HG02610 (cell line): ENCODE data around the gene UFSP2.
A peak's percentile ranks its signal among the peaks of the same experiment; 100 is the strongest.

ENCODE experiments used
- ATAC-seq: cut with Tn5 transposase; IDR thresholded peaks from one replicate; pipeline ENCODE4 v1.9.1; 2021; ENCODE audit warnings: mild to moderate bottlenecking, moderate library complexity; ENCODE audit not compliant: unreplicated experiment

Gene UFSP2

DNA sequence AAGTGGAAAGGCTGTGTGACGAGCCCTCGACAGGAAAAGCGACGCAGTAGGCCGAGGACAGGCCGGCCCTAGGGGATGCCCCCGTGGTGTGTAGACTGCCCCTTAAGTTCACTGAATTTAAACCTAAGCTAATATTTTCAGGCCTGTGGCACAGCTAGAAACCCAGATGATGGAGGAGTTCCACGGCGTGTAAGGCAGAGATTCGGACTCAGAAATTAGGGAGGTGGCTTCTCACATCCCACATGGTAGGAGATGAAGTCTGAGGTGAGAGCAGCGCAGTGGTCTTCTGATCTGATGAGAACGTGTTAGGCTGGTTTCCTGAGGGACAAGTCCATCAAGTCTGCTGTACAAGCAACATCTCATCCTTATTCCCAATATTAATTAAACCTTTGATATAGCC is 37.8 kb downstream of the UFSP2 start:
- no peak for ATAC-seq

DNA sequence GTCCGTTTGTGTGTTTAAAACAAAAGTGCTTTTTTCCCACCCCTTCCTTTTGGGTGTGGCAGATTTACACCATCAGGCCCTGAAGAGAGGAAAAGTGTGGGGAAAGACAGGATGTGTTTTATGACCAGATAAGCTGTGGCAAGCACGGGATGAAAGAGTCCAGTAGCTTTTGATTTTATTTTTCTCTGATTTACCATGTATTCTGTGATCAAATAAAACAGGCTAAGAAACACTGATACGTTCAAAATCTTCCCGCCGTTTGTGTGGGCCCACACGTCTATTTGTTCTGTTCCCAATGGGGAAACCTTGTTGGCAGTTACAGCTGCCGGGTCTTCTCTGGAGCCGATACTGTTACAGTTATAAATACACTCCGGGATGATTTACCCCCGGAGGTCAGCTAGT is 40.8 kb downstream of the UFSP2 start:
- no peak for ATAC-seq

DNA sequence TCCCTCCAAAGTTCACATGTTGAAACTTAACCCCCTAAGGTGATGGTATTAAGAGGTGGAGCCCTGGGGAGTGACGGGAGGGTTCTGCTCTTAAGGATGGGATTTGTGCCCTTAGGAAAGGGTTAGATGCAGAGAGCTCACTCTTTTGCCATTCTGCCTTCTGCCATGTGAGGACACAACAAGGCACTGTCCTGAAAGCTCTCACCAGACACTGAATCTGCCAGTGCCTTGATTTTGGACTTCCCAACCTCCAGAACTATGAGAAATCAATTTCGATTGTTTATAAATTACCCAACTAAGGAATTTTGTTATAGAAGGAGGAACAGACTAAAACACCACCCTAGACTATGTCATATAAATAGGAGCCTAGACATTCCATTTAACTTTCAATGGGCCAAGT is 41.7 kb downstream of the UFSP2 start:
- no peak for ATAC-seq

DNA sequence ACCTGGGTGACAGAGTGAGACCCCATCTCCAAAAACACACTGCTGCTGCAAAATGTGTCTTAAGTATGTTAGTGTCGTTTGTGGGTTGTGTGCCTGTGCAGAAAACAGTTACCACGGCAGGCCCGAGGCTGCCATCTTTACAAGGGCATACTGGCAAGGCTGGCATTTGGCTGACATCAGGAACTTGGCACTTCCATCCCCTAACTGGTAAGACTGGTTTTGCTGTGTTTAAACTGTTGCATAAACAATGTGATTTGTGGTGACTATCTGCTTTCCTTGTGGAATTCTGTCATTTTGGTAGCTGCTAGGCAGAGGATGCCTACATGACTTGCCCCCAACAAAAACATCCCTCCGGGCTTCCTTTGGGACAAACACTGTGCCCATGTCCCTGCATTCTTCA is 42.3 kb downstream of the UFSP2 start:
- no peak for ATAC-seq

DNA sequence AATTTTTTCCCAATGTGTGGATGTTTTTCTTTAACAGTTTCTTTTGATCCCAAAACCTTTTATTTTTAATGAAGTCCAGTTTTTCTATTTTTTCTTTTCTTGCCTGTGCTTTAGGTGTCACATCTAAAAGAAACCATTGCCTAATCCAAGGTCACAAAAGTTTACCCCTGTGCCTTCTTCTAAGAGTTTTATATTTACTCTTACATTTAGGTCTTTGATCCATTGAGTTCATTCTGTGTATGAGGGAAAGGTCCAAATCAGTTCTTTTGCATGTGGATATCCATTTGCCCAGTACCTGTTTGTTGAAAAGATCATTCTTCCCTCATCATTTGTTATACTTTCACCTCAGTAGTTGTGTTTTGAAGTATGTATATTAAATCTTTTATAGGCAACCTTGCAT is 43.0 kb downstream of the UFSP2 start:
- no peak for ATAC-seq

DNA sequence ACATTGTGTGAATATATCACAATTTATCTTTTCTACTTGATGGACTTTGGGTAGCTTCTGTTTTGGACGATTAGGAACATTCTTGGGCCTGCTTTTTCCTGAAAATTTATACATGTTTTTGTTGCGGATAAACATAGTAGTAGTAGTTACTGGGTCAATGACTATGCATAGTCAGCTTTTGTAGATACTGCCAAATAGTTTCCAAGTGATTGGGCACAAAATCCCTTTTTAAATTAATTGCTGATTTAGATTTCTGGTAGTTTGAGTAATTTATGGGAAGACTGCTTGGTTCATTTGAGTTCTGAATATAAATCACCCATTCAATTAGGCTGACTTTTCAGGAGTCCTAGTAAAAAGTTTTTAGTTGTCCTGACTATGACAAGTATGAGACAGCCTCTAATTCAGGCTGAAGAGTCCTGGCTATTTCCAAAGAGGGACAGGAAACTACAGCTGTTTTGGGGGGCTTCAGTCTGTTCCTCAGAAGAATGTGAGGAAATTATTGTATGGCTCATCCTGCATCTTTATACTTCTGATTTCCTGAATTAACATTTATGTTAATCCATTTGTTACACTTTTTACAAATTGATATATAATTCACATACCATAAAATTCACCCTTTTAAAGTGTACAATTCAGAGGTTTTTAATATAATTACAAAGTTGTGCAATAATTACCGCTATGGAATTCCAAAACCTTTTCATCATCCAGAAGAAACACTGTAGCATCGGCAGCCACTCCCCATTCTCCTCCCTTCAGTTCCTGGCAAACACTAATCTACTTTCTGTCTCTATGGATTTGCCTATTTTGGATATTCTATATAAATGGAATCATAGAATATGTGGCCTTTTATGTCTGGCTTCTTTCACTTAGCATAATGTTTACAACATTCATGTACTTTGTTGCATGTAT is 44.2 kb downstream of the UFSP2 start:
- ATAC-seq: no peak

DNA sequence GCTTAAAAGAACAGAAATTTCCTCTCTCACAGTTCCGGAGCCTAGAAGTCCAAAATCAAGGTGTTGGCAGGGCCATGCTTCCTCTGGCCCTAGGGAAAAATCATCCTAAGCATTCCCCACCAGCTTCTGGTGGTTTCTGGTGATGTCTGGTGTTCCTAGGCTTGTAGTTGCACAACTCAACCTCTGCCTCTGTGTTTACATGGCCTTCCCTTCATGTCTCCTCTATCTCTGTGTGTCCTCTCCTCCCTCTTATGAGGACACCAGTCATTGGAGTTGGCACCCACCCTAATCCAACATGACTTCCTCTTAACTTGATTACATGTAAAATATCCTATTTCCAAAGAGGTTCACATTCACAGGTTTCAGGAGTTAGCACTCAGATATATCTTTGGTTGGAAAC is 45.4 kb downstream of the UFSP2 start:
- ATAC-seq: no peak

DNA sequence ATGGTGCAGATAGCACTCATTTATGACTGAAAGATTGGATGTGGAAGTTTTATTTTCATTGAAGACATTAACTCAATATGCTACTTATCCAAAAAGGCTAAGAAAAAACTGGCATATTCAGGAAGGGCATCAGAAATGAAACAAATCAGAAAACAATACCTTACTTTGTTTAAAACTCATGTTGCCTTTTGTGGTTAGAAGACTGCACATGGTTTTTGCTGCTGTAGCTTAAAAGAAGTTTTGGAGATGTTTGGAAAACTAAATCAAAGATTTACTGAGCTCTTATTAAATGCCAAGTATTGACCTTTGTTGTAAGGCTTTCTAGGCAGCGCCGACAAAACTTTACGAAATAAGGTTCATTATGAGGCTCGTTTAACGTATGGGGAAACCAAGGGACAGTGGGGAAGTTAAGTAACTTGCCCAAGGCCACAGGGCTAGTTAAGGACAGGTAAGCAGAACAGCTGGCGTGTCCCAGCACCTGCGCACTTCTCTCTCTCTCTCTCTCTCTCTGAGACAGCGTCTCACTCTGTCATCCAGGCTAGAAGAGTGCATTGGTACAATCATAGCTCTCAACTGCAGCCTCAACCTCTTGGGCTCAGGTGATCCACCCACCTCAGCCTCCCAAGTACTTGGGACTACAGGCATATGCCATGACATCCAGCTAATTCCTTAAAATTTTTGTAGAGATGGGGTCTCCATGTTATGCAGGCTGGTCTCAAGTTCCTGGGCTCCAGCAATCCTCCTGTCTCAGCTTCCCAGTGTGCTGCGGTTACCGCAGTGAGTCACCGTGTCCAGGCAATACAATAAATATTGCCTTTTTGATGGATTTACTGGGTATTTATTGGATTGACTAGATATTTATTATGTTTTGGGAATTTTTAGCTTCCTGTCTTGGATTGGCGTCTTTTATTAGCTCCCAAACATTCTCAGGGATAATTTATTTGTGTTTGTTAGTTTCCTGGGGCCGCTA is 46.2 kb downstream of the UFSP2 start:
- no peak for ATAC-seq

DNA sequence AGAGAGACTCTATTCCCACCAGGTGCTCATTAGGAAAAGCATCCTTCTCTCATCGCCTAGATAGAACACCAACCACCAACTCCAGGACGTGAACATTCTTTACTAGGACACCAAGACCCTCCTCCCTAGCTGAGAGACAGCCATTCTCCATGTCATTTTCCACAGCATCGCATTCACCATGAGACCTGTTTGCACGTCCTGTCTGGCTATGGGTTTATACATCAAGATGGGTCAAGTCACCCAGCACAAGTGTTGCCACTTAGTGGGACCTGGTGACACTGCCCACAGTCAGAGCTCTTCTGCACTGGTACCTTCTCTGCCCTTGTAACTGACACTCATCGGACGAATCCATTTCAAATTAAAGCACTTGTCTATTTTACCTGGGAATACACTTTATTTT is 47.5 kb downstream of the UFSP2 start:
- ATAC-seq: no peak

DNA sequence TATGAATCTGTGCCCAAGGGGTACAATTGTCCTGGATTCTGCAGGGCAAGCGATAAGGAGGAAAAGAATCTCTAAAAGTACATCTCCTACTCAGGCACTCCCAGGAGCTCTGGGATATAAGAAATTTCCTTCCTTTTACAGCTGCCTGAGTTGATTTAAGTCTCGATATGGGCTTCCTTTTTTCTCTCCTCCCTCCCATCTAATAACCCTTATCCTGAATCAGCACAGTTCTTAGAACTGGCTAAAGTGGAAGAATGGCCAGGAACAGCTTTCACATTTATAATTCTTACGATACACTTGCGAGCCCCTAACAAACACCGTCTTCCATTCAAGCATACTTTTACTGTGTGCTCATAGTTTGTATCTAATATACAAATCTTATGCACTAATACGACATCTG is 51.2 kb downstream of the UFSP2 start:
- peak; percentile 4 for ATAC-seq

DNA sequence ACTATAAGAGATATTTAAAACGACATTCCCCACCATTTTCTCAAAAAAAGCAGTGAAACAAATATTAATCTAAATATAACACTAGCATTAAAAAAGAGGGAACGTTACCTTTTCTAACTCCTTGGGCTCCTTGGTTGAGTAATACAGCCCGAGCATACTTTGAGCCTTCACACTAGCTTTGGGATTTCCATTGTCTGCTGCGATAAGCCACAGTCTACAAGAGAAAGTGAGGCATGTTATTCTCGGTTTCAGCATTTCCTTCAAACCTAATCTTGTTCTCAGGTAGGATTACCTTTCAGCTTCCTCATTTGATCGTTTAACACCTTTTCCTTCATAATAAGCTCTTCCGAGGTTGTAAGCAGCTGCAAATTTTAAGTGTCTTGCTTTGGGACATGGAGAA is 51.7 kb downstream of the UFSP2 start:
- ATAC-seq: peak; percentile 65

DNA sequence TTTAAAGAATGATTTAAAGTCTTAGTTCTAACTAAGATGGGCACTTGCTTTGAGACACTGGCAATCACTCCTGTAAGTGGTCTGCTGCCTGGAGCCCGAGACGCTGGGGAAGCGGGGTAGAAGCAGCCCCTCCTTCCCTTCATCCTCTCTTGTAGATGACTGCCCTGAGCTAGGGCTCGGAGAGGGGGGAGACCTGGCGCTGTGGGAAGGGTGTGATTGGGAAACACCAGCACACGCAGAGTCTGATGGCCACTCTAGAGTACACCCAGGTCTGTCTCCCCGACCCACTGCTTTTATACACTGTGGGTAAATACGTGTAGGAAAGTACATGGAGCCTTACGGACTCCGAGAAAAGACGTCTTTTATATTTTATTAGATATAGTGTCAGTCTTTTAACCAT is 54.1 kb downstream of the UFSP2 start:
- no peak for ATAC-seq

DNA sequence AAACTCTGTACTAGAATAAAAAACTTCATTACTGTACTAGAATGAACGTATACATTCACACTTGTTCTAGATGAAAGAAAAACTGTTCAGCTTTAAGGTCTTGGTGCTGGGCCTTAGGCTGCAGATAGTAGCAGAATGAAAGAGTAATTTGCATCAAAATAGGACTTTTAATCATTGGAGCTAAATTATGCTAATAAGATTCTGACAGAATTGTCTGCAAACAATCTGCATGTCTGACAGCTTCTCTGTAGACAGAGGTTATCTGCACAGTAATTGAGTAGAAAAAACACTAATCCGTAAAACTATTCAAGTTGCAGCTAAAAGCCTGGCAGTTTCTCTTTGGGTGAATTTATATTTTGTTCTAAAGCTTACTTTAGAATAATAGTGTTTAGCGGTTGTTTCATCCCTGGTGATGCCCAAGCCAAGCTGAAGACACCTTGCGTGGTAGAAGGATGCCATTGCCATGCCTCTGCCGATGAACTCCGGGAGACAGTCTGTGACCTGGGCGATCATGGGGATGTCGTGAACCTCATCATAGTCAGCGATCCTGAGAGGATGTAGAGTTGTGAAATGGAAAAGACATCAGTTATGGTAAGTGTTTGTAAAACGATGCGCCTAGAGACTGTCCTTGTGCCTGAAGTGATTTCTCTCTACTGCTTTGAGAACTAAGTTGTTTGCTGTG is 55.4 kb downstream of the UFSP2 start:
- no peak for ATAC-seq

DNA sequence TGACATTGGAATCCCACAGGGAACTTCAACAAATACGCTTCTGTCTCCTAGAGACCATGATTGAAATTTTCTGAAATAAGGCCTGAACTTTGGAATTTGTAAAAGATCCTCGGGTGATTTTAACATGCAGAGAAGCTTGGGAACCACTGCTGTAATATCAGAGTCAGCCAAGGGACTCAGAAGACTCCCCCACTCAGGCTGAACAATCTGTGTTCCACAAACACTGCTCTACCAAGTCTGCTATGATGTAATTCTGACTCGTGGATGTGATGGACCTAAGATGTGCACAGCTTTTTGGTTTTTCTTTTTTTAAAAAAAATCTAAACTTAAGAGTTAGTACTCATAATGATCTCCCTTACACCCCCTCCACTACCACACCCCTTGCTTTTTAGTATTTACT is 56.0 kb downstream of the UFSP2 start:
- no peak for ATAC-seq

DNA sequence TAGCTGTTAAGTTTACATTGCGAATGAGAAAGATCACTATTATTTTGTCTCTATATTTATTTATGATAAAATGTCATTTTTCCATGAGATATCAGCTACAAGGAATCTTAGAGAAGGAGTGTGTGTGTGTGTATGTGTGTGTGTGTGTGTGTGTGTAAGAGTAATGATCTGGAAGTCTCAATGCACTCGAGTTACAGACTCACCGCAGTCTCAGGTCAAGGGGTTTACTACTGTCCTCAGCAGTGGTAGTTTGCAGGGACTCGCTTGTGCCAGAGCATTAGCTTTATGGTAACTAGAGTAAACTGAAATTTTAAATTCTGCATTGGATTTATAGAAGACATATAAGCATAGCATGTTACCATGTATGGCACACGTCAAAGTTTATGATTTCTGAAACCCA is 60.9 kb downstream of the UFSP2 start:
- ATAC-seq: no peak

DNA sequence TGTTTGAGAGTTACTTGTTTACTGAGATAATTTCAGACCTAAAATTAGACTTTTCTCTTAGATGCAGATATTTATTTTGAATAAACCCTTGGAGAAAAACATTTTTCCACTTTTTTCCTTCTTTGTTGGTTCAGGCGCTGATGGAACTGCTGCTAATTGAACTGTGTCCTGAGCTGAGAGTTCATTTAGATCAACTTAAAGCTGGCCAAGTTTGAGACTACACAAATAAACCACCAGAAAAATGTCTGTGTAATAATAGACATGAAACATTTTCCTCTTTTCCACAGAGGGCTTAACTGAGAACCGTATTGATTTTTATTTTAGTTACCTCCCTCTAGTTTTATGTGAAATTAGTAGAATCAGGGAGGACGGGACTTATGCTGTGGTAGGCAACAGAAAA is 62.5 kb downstream of the UFSP2 start:
- no peak for ATAC-seq

DNA sequence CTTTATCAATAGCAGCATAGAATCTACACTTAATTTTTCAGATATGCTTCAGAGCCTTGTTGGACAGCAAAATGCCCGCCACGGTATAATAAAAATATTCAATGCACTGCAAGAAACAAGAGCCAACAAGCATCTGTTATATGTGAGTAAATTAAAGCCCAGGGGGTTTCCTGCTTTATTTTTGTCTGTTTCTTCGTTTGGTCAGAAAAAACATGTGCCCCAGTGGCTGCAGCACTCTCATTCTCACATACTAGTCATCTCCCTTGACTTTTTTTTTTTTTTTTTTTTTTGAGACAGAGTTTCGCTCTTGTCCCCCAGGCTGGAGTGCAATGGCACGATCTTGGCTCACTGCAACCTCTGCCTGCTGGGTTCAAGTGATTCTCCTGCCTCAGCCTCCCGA is 63.2 kb downstream of the UFSP2 start:
- peak; percentile 72 for ATAC-seq

DNA sequence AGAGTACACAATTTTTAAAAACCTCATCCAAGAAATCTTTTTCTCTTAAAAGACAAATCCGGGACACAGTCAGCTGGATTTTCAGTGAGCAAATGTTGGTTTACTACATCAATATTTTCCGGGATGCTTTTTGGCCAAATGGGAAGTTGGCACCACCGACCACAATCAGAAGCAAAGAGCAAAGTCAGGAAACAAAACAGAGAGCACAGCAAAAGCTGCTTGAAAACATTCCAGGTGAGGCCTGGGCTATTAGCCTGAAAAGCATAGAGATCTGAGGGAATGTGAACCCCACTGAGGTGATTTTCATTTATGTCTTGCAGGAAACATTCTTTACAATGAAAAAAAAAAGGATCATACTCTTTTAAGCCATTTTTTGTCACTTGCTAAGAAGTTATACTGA is 63.9 kb downstream of the UFSP2 start:
- no peak for ATAC-seq

DNA sequence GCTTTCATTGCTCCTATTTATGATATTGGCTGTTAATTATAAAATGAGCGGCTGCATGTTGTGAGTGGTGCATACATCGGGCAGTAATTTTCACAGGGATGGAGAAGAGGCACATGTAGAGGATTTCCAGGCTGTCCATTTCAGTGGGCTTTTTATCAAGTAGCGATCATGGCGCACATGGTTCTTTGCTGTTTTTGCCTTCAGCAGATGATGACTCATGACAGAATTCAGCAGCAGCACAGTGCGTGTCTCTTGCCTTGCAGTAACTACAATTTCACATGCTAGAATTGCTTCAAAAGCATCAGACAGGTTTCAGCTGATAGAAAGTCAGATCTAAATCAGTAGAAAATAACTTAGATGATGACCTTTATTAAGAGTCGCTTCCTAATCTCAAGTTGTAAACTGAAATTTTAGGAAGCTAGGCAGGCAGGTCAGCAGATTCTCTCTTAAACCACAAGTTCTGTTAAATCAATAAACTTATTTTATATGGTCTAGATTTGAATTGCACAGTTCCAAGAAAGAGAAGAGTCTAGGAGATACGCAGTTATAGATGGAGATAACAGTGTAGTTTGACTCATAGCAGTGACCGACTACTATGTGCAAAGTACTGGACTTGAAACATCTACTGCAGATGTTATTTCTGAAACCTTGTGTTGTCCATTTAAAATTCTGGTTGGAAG is 65.9 kb downstream of the UFSP2 start:
- ATAC-seq: no peak

DNA sequence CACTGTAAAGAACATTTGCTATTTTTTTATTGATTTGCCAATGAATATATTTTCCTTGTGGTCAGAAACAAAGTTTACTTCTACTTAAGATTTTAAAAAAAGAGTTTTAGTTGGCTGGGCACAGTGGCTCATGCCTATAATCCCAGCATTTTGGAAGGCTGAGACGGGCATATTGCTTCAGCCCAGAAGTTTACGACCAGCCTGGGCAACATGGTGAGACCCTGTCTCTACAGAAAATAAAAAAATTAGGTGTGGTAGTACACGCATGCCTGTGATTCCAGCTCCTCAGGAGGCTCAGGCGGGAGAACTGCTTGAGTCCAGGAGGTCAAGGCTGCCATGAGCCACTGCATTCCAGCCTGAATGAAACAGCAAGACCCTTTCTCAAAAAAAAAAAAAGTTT is 66.8 kb downstream of the UFSP2 start:
- ATAC-seq: no peak

DNA sequence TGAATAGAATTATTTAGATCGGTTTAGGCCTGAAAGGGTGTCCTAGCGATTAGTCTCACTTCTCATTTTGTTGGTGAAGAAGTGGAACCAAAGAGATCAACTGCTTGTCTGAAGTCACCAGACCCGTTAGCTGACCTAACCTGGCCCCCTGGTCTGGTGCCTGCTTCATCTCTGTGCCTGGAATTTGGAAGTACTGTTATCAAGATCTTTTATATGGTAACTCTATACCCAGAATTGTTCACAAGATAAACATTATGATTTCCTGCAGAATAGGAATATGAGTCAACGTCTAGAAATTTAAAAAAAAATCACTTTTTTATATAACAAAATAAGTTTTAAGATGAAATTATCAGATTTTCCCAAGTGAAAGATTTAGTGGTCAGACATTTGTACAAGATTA is 67.2 kb downstream of the UFSP2 start:
- ATAC-seq: no peak
